ENCODE data around the gene PSEN1.

The PSEN1 gene

DNA sequence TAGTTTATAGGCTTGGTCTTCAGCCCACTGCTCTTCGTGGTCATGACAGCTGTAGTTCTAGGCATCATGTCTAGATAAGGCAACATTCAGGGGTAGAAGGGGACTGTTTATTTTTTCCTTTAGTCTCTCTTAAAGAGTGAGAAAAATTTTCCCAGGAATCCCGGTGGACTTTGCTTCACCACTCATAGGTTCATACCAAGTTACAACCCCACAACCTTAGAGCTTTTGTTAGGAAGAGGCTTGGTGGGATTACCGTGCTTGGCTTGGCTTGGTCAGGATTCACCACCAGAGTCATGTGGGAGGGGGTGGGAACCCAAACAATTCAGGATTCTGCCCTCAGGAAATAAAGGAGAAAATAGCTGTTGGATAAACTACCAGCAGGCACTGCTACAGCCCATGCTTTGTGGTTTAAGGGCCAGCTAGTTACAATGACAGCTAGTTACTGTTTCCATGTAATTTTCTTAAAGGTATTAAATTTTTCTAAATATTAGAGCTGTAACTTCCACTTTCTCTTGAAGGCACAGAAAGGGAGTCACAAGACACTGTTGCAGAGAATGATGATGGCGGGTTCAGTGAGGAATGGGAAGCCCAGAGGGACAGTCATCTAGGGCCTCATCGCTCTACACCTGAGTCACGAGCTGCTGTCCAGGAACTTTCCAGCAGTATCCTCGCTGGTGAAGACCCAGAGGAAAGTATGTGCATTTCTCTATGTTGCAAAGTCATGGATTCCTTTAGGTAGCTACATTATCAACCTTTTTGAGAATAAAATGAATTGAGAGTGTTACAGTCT is 75.1 kb downstream of the PSEN1 start:
- no peak overlapping the region for H3K4me3 ChIP-seq (ENCODE audit: extremely low read depth, insufficient read depth, low read length, poor library complexity, severe bottlenecking)
- WGBS, 2 experiments (ENCODE audit: insufficient coverage in 2 of 2) = 91 to 96% methylated on average over 3 to 5 of the region's 7 CpGs

DNA sequence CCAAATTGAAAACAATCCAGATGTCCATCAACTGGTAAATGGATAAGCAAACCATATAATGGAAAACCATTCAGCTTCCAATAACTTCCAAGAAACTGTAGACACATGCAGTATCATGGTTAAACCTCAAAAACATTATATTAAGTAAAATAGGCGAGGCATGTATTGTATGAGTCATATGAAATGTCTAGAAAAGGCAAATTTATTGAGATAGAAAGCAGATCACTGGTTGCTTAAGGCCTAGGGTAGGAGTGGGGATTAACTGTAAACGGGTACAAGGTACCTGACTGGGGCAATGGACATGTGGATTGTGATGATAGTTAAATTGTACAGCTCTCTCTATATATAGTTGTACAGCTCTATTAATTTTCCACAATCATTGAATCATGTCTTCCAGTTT is 79.7 kb downstream of the PSEN1 start:
- H3K36me3 ChIP-seq (ENCODE audit: control insufficient read depth, insufficient read depth, low read length) = peaks cover 78% of the 10 kb centered on the region
- 86% methylated on average over 1 of the region's 2 CpGs; no CpG with 5 or more reads in 1 of the 2 experiments for WGBS, 2 experiments (ENCODE audit: insufficient coverage in 2 of 2)
- H3K4me1 ChIP-seq (ENCODE audit: control insufficient read depth, insufficient read depth, low read length, poor library complexity, severe bottlenecking) = no peaks in the 10 kb centered on the region
- no peaks in the 10 kb centered on the region for H3K9me3 ChIP-seq (ENCODE audit: control insufficient read depth, low read length)
- no peak overlapping the region for H3K27ac ChIP-seq (ENCODE audit: low read depth, low read length, severe bottlenecking)
- no peak overlapping the region for H3K4me3 ChIP-seq (ENCODE audit: extremely low read depth, insufficient read depth, low read length, poor library complexity, severe bottlenecking)

More for the DNA sequence above, 75.1 kb downstream of the PSEN1 start:
- H3K27ac ChIP-seq (ENCODE audit: low read depth, low read length, severe bottlenecking) = no peak overlapping the region
- no peaks in the 10 kb centered on the region for H3K4me1 ChIP-seq (ENCODE audit: control insufficient read depth, insufficient read depth, low read length, poor library complexity, severe bottlenecking)
- peaks cover 78% of the 10 kb centered on the region for H3K36me3 ChIP-seq (ENCODE audit: control insufficient read depth, insufficient read depth, low read length)
- H3K9me3 ChIP-seq (ENCODE audit: control insufficient read depth, low read length) = peaks cover 12% of the 10 kb centered on the region

DNA sequence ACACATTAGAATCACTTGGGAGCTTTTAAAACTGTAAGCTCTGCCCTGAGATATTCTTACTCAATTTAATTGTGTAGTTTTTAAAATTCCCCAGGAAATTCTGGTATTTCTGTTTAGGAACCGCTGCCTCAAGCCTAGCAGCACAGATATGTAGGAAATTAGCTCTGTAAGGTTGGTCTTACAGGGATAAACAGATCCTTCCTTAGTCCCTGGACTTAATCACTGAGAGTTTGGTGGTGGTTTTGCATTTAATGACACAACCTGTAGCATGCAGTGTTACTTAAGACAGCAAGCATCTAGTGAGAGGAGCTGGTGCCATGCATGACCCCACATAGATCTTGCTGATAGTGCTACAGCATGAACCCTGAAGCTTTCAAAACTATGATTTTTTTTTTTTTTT is 81.1 kb downstream of the PSEN1 start:
- Histone ChIP-seq H3K4me1 (ENCODE audit: control insufficient read depth, insufficient read depth, low read length, poor library complexity, severe bottlenecking) (peaks cover 7% of the 10 kb centered on the region), H3K27ac (ENCODE audit: low read depth, low read length, severe bottlenecking) (no peak overlapping the region), H3K36me3 (ENCODE audit: control insufficient read depth, insufficient read depth, low read length) (peaks cover 73% of the 10 kb centered on the region), H3K9me3 (ENCODE audit: control insufficient read depth, low read length) (no peaks in the 10 kb centered on the region), H3K4me3 (ENCODE audit: extremely low read depth, insufficient read depth, low read length, poor library complexity, severe bottlenecking) (no peak overlapping the region)
- no CpG with 5 or more reads among the region's 1 CpG for WGBS, 2 experiments (ENCODE audit: insufficient coverage in 2 of 2)

DNA sequence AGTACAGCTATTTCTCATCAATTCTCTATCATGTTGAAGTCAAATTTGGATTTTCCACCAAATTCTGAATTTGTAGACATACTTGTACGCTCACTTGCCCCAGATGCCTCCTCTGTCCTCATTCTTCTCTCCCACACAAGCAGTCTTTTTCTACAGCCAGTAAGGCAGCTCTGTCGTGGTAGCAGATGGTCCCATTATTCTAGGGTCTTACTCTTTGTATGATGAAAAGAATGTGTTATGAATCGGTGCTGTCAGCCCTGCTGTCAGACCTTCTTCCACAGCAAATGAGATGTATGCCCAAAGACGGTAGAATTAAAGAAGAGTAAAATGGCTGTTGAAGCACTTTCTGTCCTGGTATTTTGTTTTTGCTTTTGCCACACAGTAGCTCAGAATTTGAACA is 83.8 kb downstream of the PSEN1 start:
- Histone ChIP-seq H3K27ac (ENCODE audit: low read depth, low read length, severe bottlenecking) (no peak overlapping the region), H3K4me3 (ENCODE audit: extremely low read depth, insufficient read depth, low read length, poor library complexity, severe bottlenecking) (no peak overlapping the region), H3K36me3 (ENCODE audit: control insufficient read depth, insufficient read depth, low read length) (peaks cover 62% of the 10 kb centered on the region), H3K4me1 (ENCODE audit: control insufficient read depth, insufficient read depth, low read length, poor library complexity, severe bottlenecking) (peaks cover 7% of the 10 kb centered on the region), H3K9me3 (ENCODE audit: control insufficient read depth, low read length) (no peaks in the 10 kb centered on the region)
- WGBS, 2 experiments (ENCODE audit: insufficient coverage in 2 of 2) = 93 to 100% methylated on average over 2 to 3 of the region's 4 CpGs

DNA sequence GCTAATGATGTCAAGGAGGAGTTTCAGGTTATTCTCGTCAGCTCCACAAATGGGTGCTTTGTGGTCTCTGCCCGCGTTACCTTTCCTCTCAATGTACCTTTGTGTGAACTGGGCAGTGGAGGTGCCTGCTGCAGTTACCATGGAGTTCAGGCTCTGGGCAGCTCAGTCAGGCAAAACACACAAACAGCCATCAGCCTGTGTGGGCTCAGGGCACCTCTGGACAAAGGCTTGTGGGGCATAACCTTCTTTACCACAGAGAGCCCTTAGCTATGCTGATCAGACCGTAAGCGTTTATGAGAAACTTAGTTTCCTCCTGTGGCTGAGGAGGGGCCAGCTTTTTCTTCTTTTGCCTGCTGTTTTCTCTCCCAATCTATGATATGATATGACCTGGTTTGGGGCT is 84.3 kb downstream of the PSEN1 start:
- Histone ChIP-seq H3K36me3 (ENCODE audit: control insufficient read depth, insufficient read depth, low read length) (peaks cover 68% of the 10 kb centered on the region), H3K27ac (ENCODE audit: low read depth, low read length, severe bottlenecking) (no peak overlapping the region)

DNA sequence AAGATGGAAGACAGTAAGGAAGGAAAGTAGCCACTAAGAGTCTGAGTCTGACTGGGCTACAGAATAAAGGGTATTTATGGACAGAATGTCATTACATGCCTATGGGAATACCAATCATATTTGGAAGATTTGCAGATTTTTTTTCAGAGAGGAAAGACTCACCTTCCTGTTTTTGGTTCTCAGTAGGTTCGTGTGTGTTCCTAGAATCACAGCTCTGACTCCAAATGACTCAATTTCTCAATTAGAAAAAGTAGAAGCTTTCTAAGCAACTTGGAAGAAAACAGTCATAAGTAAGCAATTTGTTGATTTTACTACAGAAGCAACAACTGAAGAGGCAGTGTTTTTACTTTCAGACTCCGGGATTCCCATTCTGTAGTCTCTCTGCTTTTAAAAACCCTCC is 85.6 kb downstream of the PSEN1 start:
- Histone ChIP-seq H3K36me3 (ENCODE audit: control insufficient read depth, insufficient read depth, low read length) (peaks cover 68% of the 10 kb centered on the region), H3K4me3 (ENCODE audit: extremely low read depth, insufficient read depth, low read length, poor library complexity, severe bottlenecking) (no peak overlapping the region), H3K4me1 (ENCODE audit: control insufficient read depth, insufficient read depth, low read length, poor library complexity, severe bottlenecking) (peaks cover 7% of the 10 kb centered on the region), H3K27ac (ENCODE audit: low read depth, low read length, severe bottlenecking) (no peak overlapping the region), H3K9me3 (ENCODE audit: control insufficient read depth, low read length) (no peaks in the 10 kb centered on the region)
- 92% methylated on average over 2 of the region's 2 CpGs; no CpG with 5 or more reads in 1 of the 2 experiments for WGBS, 2 experiments (ENCODE audit: insufficient coverage in 2 of 2)

More for the DNA sequence above, 84.3 kb downstream of the PSEN1 start:
- no peaks in the 10 kb centered on the region for H3K9me3 ChIP-seq (ENCODE audit: control insufficient read depth, low read length)
- H3K4me3 ChIP-seq (ENCODE audit: extremely low read depth, insufficient read depth, low read length, poor library complexity, severe bottlenecking) = no peak overlapping the region
- 96% methylated on average over 4 of the region's 5 CpGs; no CpG with 5 or more reads in 1 of the 2 experiments for WGBS, 2 experiments (ENCODE audit: insufficient coverage in 2 of 2)
- H3K4me1 ChIP-seq (ENCODE audit: control insufficient read depth, insufficient read depth, low read length, poor library complexity, severe bottlenecking) = peaks cover 7% of the 10 kb centered on the region

DNA sequence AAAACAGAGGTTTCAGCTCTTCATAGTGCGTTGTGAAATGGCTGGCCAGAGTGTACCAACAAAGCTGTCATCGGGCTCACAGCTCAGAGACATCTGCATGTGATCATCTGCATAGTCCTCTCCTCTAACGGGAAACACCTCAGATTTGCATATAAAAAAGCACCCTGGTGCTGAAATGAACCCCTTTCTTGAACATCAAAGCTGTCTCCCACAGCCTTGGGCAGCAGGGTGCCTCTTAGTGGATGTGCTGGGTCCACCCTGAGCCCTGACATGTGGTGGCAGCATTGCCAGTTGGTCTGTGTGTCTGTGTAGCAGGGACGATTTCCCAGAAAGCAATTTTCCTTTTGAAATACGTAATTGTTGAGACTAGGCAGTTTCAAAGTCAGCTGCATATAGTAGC is 86.7 kb downstream of the PSEN1 start:
- 35 to 55% methylated on average over 4 to 5 of the region's 5 CpGs for WGBS, 2 experiments (ENCODE audit: insufficient coverage in 2 of 2)
- H3K36me3 ChIP-seq (ENCODE audit: control insufficient read depth, insufficient read depth, low read length) = peaks cover 59% of the 10 kb centered on the region

DNA sequence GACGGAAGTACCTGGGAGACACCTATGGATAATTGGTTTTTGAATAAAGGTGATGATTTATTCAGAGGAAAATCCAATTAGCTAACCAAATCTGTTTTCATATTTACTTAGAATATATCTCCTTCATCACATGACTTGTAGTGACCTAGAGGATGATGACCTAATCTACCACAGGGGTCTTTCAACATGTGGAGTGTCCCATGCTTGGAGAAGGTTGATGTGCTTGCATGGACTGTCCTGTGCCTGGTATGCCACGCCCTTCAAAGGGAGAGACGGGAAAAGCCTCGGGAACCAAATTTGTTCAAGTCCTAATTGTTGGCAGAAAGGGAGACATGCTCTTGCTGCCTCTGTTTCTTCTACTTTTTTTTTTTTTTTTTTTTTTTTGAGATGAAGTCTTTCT is 89.2 kb downstream of the PSEN1 start:
- 90 to 100% methylated on average over 1 to 4 of the region's 4 CpGs for whole genome bisulfite sequencing, 2 experiments (ENCODE audit: insufficient coverage in 2 of 2)
- Histone ChIP-seq H3K27ac (ENCODE audit: low read depth, low read length, severe bottlenecking) (no peak overlapping the region), H3K4me1 (ENCODE audit: control insufficient read depth, insufficient read depth, low read length, poor library complexity, severe bottlenecking) (peaks cover 7% of the 10 kb centered on the region), H3K36me3 (ENCODE audit: control insufficient read depth, insufficient read depth, low read length) (peaks cover 34% of the 10 kb centered on the region), H3K4me3 (ENCODE audit: extremely low read depth, insufficient read depth, low read length, poor library complexity, severe bottlenecking) (no peak overlapping the region), H3K9me3 (ENCODE audit: control insufficient read depth, low read length) (no peaks in the 10 kb centered on the region)

More for the DNA sequence above, 86.7 kb downstream of the PSEN1 start:
- H3K4me1 ChIP-seq (ENCODE audit: control insufficient read depth, insufficient read depth, low read length, poor library complexity, severe bottlenecking) = peaks cover 7% of the 10 kb centered on the region
- H3K27ac ChIP-seq (ENCODE audit: low read depth, low read length, severe bottlenecking) = no peak overlapping the region
- H3K9me3 ChIP-seq (ENCODE audit: control insufficient read depth, low read length) = no peaks in the 10 kb centered on the region
- no peak overlapping the region for H3K4me3 ChIP-seq (ENCODE audit: extremely low read depth, insufficient read depth, low read length, poor library complexity, severe bottlenecking)

DNA sequence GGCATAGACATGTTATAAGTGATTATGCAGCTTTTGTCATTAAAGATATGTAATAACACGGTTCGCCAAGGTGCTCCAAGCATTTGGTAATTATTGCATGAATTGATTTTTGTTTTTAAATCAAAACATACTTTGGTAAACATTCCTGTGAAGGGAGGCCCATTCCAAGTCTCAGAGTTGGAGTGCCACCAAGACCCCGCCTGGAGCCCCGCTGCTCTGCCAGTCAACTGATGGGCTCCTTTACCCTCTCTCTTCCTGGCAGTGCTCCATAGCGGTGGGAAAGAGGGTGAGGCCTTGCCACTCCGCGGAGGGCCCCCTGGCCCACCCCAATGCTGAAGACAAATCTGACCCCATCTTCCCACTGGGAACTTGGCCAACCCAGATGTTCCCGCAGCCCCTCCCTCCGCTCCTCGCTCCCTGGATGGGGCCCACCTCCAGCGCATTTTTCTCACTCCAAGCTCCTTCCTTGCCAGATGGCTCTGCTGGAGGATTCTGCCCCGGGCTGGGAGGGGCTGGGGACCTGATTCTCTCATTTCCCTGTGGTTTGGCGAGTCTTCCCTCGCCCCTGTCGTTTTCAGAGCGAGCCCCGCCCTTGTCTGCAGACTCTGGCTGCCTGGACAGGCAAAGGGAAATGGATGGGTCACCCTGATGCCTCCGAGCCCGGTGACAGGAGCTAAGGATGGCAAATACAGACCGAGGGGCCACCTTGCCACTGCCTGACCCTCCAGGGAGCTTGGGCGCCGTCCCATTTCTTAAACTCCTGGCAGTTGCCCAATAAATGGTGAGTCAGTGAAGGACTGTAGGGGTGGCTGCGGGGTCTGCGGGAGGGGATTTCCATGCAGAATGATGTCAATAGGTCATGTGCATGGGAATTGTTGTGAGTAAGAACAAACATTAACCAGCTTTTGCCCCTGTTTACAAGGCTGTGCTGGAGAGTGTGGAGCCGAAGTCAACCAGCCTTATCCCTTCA is 91.8 kb downstream of the PSEN1 start:
- no peak overlapping the region for H3K27ac ChIP-seq (ENCODE audit: low read depth, low read length, severe bottlenecking)
- H3K4me3 ChIP-seq (ENCODE audit: extremely low read depth, insufficient read depth, low read length, poor library complexity, severe bottlenecking) = no peak overlapping the region
- WGBS, 2 experiments (ENCODE audit: insufficient coverage in 2 of 2) = 66 to 74% methylated on average over 17 to 20 of the region's 25 CpGs

DNA sequence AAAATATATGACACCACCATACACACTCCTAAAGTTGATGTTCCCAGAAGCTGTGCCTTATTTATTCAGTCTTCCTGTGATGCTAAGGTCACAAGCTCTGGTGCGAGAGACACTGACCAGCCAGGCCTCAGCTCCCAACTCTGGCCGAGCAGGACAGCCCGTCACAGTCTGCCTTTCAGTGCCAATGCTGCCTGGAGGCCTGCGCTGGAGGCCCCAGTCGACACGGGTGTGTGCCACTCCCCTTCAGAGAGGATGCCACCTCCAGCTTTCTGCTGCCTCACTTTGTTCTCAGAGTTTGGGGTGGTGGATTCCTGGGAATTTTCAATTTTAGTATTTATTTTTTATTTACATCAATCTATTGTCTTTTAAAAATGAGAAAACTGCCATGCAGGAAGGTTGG is 93.7 kb downstream of the PSEN1 start:
- Histone ChIP-seq H3K9me3 (ENCODE audit: control insufficient read depth, low read length) (no peaks in the 10 kb centered on the region), H3K4me1 (ENCODE audit: control insufficient read depth, insufficient read depth, low read length, poor library complexity, severe bottlenecking) (peaks cover 8% of the 10 kb centered on the region), H3K4me3 (ENCODE audit: extremely low read depth, insufficient read depth, low read length, poor library complexity, severe bottlenecking) (no peak overlapping the region), H3K36me3 (ENCODE audit: control insufficient read depth, insufficient read depth, low read length) (peaks cover 12% of the 10 kb centered on the region), H3K27ac (ENCODE audit: low read depth, low read length, severe bottlenecking) (no peak overlapping the region)
- WGBS, 2 experiments (ENCODE audit: insufficient coverage in 2 of 2) = 88 to 90% methylated on average over 3 to 6 of the region's 6 CpGs

More for the DNA sequence above, 91.8 kb downstream of the PSEN1 start:
- no peaks in the 10 kb centered on the region for H3K9me3 ChIP-seq (ENCODE audit: control insufficient read depth, low read length)
- peaks cover 8% of the 10 kb centered on the region for H3K4me1 ChIP-seq (ENCODE audit: control insufficient read depth, insufficient read depth, low read length, poor library complexity, severe bottlenecking)
- peaks cover 15% of the 10 kb centered on the region for H3K36me3 ChIP-seq (ENCODE audit: control insufficient read depth, insufficient read depth, low read length)

Data from mesodermal cell (in vitro differentiated cells).